SKM-1 (cell line): Measurements from ENCODE around the gene ASTN2.

Source experiments
- DNase-seq: peaks from one replicate; lab custom pipeline; 2025; ENCODE audit not compliant: unreplicated experiment; lab: John Stamatoyannopoulos, UW

ASTN2 gene

DNA sequence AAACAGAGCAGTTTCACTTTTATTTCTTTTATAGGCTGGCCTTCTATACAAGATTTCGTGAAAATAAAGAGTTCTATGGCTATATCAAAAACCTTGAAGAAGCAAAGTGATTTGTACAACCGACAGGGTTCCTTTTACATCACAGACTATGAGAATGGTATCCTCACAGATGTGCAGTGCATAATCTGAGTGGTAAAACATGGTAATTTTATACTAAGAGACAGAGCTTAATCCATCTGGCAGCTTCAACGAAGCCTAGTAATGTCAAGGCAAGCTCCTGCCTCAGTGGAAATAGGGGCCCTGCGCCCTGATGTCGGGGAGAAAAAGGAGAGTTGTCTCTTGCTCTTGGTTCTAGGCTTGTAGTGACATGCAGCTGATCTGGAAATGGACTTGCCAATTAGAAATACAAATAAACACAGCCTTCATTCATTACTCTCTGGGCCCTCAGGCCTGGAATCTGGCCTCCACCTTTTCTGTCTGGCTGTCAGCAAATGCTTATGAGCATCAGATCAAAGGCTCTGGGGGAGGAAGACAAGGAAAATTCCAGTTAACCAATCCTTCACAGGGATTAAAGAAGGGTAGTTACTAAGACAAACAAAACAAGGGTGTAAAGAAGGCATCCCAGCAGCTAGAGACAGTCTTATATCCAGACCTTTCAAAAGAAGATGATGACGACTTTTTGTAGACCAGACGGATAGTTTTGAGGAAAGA, 761.4 kb downstream of the ASTN2 start:
- no peak for DNase-seq

DNA sequence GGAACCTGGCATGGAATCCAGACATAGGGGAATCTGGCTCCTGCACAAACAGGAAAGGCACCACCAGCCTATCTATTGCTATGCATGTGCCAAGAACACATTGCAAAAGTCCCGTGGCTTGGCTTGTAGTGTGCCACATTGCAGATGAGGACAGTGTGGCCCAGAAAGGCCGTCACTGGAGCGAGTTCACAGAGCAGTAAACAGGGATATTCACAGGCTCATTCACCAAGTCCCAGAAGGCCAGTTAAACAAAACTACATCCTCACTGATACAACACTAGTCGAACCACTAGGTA, 767.4 kb downstream of the ASTN2 start:
- no peak for DNase-seq

DNA sequence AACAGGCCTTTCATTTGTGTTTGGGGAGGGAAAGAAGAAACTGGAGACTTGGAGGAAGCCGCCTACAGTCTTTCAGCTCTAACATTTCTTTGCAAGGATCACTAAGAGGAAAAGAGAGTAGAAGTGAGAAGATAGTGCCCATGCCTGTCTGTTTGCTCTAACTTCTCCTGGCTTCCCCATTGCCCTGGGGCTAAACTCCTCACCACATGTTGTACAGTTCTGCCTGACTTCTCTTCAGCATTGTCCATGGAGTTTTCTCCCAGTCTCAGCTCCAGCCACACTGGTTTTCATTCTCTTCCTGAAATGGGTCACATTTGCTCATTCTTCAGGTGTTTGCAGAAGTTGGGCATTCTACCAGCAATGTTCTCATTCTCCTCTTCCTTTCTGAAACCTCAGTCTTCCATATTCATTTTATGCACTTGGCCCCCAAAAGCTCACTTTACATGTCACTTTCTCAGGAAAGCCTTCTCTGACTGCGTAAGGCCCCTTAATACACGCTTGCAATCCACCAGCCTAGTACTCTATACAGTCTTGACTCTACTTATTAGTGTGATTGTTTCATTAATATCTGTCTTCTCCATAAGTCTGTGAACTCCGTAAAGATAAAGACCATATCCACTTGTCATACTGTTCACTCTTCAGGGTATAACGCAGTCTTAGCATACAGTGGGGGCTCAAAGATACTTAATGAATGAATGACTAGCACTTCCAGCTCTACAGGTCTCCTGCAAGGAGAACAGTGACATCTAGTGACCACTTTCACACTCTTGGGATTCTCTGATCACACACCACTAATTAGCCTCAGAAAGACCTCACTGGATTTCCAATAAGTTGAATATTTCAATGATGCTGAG, 768.0 kb downstream of the ASTN2 start:
- DNase-seq, result no peak

DNA sequence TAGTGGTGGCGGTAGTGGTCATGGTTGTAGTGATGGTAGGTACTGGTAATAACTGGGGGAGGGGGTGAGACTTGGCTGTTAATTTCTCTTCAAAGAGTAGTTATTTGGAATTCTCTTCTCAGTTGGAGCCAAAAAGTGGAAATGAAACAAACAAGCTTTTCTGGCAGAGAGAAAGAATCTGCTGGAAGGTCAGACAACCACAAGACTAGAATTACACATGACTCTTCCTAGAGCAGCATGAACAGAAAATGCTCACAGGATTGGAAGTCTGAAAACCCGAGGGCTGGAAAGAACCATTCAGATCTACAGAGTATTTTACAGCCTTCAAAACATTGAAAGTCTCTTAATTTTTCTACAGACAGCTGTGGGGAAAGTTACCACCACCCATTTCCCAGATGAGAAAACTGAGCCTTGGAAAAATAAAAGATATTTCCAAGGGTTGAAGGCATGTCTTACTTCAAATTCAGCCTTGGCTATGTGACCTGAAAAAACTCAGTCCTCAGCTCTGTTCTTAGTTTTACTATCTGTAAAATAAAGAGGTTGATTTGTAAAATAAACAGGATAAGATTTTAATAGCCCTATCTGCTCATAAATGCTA, 770.7 kb downstream of the ASTN2 start:
- DNase-seq, result no peak

DNA sequence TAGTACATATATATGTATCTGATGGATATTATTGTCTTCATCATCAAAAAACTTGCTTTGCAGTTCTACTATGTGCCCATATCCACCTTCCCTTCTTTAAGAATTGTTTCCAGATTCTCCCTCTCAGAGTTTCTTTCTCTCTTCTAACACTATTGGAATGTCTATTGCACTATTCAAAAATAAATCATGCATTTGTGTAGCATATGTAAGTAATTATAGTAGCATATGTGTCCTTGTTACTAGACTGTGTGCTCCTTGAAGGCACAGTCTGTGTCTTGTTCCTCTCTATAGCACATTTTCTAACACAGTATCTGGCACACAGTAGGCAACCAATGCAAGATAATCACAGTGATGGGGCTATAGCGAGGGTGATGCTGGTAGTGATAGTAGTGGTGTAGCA, 771.2 kb downstream of the ASTN2 start:
- no peak for DNase-seq

DNA sequence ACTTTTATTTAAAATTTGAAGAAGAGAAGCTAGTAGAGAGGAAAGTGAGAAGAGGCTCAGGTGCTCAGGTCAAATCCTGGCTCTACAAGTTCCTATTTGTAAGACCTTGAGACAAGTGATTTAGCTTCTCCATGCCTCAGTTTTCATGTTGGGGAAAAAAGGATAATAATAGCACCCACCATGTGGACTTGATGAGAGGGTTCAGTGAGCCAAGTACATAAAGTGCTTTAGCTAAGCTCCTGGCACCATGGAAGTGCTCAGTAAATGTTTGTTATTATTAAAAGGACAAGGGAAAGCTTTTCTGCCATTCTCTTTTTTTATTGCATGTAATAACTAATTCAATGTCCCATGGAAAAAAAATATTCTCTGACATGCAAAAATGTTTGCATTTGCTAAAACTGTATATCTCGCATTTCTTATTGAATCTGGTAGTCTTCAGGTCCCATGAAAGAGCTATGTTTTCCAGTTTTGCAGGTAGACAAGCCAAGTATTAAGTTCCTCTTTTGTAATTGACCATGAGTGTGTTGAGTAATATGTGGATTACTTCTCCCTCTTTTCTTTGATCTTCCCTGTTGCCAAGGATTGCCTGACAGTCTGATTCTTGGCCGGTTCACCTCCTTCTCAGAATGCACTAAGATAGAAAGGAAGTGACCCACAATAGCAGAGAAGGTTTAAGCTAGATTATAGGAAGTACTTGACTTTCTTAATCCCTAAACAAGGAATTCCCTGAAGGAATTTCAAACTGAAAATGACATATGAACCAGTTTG, 773.4 kb downstream of the ASTN2 start:
- DNase-seq, result no peak

DNA sequence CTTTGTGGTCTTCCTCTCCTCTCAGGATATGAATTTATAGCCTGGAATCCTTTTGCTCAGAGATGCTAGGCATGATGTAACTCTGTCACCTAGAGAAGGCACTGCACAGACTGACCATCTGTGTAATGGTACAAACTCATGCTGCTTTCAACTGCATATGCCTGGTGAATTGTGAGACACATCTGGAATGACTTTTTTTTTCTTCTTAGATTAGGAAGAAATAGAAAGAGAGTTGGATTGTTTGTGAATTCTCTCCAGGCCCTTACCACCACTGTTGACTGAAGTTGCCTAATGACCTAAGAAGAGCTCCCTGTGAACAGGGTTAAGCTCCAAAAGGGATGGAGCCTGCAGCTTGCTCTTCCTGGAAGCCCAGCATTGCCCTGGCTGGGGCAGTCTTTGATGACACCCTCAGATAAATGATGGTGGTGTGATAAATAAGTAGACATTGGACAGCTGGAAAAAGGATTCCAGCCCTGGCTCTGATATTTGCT, 775.6 kb downstream of the ASTN2 start:
- DNase-seq, result no peak

DNA sequence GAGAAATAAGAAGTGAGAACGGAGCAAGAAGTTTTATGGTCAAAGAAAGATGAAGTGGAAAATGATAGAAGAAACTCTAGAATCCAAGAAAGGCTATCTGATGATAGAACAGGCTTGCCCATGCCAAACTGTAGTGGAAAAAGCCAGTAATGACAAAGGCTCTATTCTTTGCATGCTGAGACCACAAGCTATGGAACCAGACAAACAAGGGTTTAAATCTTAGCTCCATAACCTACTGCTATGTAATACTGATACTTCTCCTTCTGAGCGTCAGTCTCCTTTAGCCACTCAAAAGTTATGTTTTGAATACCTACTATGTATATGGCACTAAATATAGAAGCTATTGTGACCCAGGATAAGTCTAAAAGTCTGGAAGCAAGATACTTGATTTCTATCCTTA, 778.9 kb downstream of the ASTN2 start:
- no peak for DNase-seq

DNA sequence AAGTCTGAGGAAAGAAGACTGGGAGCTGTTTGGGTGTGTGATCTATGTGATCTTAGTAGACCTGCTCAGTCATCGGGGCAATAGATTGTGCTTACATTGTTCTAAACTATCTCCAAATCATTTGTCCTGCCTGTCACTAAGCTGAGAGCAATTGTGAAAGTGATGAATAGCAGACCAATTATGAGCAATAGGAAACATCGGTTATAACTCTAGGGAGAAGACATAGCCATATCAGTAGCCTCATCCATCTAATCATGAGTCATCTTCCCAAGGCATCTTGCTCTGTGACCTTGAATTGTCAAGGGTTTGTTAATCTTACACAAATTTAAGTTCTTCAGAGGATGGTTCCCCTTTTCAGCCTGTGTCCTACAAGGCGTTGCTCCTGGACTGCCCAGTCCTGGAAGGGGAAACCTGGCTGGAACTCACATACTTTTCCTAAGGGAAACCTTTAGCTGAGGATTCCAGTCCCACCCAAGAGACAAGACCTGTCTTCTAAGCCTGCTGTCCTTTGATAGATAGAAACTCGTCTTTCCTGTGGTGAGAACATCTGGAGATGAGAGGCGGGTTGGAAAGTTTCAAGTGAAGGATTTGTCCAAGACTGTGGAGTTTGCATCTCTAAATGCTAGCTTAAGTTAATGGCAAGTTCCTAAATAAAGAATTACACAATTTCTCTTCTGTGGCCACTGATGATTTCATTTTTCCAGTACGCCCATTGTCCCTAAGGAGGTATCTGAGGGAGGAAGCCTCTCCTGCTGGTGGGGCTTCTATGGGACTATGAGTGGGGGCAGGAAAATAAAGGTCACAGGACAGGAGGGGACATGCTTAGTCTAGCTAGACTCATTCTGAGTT, 781.6 kb downstream of the ASTN2 start:
- DNase-seq, result no peak

DNA sequence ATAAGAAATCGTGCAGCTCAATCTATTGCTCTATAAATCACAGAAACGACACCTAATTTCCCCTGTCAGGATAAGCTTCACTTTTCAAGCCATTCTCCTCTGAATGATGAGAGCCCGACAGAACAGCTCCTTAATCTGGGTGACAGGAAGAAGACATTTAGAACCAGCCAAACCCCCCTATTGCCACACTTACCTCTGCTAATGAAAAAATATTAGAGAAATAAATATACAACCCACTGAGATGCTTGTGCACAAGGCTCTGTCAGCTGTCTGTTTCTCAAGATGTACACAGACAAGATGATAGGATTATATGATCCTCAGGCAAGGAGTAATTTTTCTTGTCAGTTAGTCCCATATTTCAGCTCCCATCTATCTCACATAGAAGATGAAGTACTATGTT, 785.2 kb downstream of the ASTN2 start:
- DNase-seq, result no peak

DNA sequence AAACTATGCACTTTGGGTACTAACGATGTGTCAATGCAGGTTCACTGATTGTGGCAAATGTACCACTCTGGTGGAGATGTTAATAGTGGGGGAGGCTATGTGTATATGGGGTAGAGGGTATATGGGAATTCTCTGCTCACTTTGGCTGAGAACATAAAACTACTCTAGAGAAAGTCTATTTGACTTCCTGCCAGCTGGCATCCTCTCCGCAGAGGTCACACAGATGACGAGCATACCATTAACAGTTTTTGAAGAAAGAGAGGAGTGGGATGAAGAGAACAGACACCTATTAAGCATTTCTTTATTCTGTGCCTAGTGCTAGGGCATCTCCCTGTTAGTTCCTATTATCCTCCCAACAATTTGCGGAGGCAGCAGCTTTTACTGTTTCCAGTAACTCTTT, 786.1 kb downstream of the ASTN2 start:
- DNase-seq, result no peak

DNA sequence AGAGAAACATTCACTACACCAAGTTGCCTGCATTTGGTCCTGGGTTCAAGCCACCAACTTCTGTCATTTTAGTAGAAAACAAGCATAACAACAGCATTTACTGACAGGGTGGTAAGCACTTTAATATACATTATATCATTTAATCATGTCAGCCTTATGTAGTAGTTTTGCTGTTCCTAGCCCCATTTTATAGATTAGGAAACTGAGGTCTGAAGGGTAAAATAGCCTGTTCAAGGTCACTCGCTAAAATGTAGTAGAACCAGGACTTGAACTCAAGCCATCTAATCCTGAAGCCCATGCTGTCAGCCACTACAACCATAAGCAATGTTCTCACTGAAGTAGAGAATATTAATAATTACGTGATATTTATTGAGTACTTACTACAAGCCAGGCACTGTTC, 787.4 kb downstream of the ASTN2 start:
- no peak for DNase-seq

DNA sequence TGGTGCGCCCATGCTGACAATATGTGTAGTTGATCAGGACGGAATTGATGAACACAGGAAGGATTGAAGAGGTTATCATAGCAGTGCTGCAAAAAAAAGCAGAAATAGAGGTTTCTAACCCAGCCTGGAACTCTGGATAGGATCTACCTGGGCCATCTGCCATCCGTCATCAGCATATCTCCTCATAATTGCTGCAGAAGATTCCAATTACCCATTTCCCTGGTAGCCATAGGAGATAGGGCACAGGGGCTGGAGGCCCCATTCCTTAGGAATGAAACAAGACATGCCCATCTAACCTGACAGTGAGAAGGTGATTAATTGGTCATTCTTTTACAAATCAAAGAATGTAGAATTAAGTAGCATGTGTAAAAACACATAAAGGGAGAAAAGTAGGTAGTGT, 788.1 kb downstream of the ASTN2 start:
- no peak for DNase-seq

DNA sequence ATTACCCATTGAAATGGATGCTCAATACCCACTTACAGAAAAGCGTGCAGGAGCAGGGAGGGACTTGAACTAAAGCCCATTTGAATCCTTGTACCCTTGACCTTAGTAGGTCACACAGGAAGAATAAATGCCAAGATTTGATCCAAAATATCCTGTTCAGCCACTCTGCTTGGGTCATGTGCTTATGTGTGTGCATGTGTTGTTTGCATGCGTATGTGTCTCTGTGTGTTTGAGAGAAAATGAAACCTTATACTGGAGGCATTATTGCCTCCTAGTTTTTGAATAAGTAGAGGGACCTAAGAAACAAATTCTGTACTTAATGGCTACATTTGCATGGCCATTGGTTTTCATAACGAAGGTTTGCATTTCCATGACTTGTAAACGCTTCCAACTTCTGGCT, 791.1 kb downstream of the ASTN2 start:
- DNase-seq, result no peak

DNA sequence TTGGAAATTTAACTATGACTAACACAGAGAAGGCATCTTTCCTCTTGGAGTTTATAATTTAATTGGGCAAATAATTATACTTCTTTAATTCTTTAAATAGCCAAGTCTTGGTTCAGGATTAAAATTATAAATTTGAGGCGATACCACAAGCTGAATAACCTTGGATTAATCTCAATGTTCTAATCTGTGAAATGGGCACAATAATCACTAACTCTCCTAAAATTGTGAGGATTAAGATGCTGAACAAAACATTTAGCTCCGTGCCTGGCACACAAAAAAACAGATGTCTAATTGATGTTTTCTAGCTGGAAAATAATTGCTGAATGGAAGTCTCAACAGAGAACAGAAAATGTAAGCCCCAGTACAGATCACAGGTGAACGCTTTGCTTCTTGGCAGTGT, 797.5 kb downstream of the ASTN2 start:
- no peak for DNase-seq

DNA sequence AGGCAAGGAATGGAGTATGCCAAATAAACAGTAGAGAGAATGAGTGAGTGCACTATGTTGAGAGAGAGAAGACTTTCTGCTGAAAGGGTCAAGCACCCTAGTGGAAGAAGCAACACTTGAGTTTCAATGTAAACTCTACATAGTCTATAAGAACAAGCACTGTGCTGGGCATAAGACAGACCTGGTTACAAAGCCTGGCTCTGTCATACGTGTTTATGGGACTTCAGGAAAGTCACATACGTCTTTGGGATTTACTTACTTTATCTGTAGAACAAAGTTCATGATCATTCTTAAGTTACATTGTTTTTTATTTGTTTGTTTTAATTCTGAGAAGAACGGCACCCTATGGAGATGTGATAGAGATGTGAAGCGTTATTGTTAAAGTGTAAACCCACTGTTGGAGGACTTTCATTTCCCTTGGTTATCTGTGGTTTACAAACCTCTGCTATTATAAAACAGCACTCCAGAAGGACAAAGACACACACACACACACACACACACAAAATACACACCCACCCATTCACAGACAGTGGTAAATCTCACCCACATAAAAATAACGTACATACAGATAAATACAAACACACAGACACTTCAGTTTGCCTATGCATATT, 798.4 kb downstream of the ASTN2 start:
- DNase-seq, result no peak

DNA sequence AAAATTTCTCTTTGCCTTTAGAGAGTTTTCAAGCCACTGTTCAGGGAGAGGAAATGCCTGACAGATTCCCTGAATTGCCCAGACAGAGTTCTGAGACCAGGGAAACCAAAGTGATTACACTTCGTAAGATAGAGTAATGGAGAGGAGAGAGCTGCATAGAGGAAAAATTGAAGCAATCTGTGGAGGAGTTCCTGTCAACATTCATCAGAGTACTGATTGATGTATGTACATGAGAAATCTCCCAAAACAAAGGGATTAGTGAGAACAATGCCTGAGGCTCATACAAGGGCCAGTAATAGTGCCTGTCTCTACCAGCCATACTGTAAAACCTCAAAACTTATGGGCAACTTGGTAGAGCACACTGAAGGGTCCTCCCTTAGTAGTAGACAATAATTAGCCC, 806.8 kb downstream of the ASTN2 start:
- DNase-seq, result no peak

DNA sequence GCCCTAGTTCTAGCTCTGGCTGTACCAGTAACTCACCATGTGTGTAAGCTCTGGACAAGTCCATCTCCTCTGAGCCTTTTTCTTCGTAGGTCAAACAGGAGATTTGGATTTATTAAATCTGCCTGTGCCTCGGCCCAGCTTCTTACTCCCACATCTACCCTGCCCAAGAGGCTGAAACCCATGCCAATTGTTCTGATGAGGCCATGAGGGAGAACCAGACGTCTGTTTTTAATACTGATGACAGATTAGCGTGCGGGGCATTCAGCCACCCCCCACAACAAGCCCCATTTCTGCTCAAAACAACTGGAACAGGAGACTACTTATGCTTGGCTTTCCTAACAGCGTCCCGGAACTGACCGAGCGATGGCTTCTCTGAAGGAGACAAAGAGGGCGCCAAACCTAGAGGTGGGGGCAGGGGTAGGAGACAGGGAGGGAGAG, 808.9 kb downstream of the ASTN2 start:
- no peak for DNase-seq

DNA sequence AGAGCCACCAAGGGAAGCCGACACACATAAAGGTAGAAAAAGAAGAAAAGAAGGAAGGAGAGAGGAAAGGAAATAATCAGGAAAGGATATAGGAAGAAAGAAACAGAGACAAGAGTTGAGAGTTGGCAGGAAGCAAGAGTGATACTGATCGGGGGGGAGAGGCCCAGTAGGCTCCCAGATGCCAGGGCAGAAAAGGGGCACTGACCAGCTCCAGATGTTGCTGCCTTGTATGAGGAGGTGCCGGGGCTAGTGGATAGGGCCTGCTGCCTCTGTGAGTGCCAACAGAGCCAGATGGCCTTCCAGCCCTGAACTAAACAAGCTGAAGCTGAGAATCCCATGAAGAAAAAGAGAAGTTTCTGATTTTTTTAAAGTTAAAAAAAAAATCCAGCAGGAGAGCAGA, 809.8 kb downstream of the ASTN2 start:
- no peak for DNase-seq

DNA sequence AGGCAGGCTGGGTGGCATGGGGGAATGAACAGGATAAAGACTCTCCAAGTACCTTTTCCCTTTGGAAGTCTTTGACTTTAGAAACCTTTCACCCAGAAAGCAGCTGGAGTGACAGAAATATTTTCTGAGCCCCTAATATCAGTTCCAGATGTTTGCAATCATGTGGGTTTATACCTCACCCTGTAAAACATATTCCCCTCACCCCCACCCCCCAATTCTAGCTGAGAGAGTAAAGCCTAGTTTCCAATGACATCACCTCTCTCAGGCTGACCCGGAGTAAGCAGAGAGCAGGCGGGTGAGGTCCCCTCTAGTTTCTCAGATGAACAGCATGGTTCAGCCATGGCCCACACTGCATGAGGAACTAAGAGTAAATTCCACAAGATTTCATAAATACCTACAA, 810.6 kb downstream of the ASTN2 start:
- DNase-seq, result no peak
